Muscle of arm (tissue), 12 donors: ENCODE measurements around the gene MDH1. TPM values are rescaled to one million over a fixed set of nuclear protein-coding genes. Genes with fewer than 3 reads are reported as not detected.
"Not testable (repeated sequence)": the region's sequence is repeated elsewhere in the genome, so short reads cannot be mapped to it uniquely, and the experiment has no call there.

Source experiments
- DNase-seq: peaks from one replicate; pipeline ENCODE4 v3.0.0-alpha.2; 2013
- polyA plus RNA-seq, 12 donors: library from polyadenylated mRNA; unstranded; fragments of 120-200 nt; gene quantifications; one replicate each; pipeline ENCODE4 v1.2.1, GENCODE V29; 2013; ENCODE audit not compliant: insufficient read length in 12 of 12

Gene MDH1
- polyA plus RNA-seq, 12 donors, result 152 to 428 (median 369) TPM; not detected in 1

GRCh38 chr2:63580651-63581297 is 8.0 kb upstream of the MDH1 start:
- DNase-seq, result no peak

- no peak for DNase-seq
Measured at GRCh38 chr2:63581298-63581961, 7.3 kb upstream of the MDH1 start.

- no peak for DNase-seq
Measured at GRCh38 chr2:63582873-63583272, 5.9 kb upstream of the MDH1 start.

GRCh38 chr2:63587814-63588384 is 864 bp upstream of the MDH1 start:
- DNase-seq, result no peak

- no peak for DNase-seq
Measured at GRCh38 chr2:63589148-63589958, 590 bp downstream of the MDH1 start.

GRCh38 chr2:63590626-63591408 is 2.1 kb downstream of the MDH1 start:
- DNase-seq, result peak; percentile 15

- no peak for DNase-seq
Measured at GRCh38 chr2:63591566-63592175, 2.9 kb downstream of the MDH1 start.

GRCh38 chr2:63594660-63595059 is 5.9 kb downstream of the MDH1 start:
- DNase-seq, result no peak

GRCh38 chr2:63596401-63596883 is 7.7 kb downstream of the MDH1 start:
- DNase-seq, result no peak

- DNase-seq, result no peak
Measured at GRCh38 chr2:63598981-63599380, 10.2 kb downstream of the MDH1 start.

- DNase-seq, result no peak
Measured at GRCh38 chr2:63600881-63601460, 12.2 kb downstream of the MDH1 start.

GRCh38 chr2:63604666-63605065 is 15.9 kb downstream of the MDH1 start:
- no peak for DNase-seq

GRCh38 chr2:63608865-63609264 is 20.1 kb downstream of the MDH1 start:
- not testable (repeated sequence) for DNase-seq

GRCh38 chr2:63610525-63610924 is 21.8 kb downstream of the MDH1 start:
- DNase-seq, result no peak

GRCh38 chr2:63613391-63613901 is 24.7 kb downstream of the MDH1 start:
- DNase-seq, result no peak

GRCh38 chr2:63614448-63614968 is 25.7 kb downstream of the MDH1 start:
- no peak for DNase-seq

- no peak for DNase-seq
Measured at GRCh38 chr2:63614983-63615945, 26.5 kb downstream of the MDH1 start.

- no peak for DNase-seq
Measured at GRCh38 chr2:63617366-63617765, 28.6 kb downstream of the MDH1 start.

- no peak for DNase-seq
Measured at GRCh38 chr2:63619328-63619727, 30.6 kb downstream of the MDH1 start.
